Measurements from ENCODE around the gene PAH.

The PAH gene

DNA sequence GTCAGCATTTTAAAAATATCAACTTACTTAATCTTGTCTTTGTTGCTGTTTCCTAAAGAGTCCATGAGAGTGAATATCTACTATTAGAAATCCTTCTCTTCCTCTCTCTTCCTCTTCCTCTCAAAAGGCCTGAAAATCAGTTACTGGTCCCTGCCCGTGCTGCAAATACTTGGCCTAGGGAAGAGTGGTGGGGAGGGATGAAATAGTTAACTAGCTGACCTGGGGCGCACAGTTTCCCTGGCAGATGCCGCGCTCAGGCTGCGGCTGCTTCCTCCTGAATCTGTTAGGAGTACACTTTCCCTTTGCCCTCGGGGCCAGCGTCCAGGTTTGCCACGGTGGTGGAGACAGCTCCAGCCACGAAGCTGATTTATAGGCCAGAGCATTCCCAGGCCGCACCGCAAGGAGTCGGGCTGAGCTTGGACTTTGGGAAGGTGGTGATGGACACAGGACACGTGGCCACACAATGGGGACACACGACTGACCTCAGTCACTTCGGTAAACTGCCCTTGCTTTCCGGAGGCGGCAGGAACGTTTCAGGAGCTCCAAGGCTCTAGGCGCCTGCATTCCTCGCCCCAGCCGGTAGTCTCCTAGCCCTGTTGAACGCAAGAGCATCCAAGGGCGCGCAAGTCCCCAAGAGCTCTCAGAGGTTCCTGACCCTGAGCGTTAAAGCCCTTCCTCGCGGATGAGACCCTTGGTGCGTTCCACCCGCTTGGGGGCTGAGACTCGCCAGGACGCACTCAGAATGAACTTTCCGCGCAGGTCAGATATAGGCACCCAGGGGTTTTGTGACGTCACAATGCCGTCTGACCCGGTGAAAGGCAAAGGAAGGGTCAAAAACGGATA, 33.3 kb upstream of the PAH start:
- DNase-seq (ENCODE audit: low read depth), result no peak

DNA sequence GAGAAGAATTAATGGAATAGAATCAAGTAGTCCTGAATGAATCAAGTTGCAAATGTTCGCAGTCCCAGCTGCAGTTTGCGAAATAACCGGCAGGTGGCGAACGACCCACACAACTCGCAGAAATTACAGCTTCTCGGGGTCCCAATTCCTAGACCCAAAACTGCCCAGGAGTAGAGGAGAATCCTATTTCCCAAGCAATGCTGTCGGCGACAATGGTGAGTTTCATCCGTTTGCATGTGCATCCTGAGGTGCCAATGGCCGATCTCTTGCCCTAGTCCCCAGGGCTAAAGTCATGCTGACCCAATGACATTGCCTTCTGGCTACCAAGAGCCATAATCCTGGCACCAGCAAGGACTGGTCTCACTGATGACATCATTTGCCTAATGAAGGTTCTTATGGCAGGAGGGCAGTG, 31.9 kb upstream of the PAH start:
- DNase-seq (ENCODE audit: low read depth), result peak; percentile 10

DNA sequence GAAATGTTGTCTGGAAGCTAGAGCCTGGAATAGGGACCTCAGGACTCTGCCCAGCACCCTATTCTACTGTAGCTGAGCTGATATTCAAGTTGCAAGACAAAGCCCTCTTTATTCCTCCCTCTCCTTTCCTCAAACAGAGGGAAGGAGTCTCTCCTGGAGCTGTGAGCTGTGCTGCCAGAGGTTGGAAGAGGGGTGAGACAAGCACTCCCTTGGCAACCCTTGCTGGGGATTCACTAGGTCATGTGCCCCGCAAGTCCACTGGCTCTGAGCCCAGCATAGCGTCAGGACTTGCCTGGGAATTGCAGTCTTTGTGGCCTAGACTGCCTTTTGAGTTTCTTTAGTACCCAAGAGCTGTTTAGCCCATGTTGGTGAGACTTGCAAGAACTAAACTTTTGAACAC, 29.0 kb upstream of the PAH start:
- no peak for DNase-seq (ENCODE audit: low read depth)

DNA sequence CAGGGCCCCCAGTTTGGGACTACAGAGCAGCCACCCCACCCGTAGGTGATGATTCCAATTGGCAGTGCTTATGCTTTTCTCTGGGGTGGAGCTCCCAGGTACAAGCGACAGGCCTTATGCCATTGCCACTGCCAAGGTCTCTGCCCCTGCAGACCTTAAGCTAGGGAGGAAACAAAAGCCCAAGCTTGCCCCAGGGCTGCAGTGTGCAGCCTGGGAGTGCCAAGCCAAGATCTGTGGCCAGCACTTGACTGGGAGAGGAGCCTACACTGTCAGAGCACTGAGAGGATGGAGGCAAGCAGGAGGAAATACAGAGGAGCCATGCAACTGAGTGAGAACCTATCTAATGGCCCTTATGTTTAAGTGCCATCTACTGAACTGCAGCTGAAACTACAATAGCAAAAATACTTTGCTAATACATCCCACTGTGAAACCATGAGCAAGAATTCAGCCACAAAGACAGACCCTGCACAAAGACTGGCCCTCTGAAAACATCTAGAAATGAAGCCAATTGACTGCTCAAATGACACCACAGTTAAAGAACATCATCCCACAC, 22.7 kb upstream of the PAH start:
- no peak for DNase-seq (ENCODE audit: low read depth)

DNA sequence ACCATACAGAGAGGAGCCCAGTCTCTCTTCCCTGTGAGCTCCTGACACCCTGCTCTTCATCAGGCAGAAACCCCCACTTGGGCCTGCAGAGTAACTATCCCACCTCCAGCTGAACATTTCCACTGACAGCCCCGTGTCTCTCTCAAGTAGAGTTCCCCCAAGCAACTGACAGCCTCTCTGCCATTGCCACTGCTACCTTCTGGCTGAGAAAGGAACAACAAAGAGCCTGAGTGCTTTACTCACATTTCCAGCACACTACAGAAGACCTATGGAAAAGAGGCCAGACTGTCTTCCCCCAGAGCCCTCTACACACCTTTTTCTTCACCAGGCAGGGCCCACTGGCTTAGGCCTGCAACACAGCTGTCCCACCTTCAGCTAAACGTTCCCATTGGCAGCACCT, 22.0 kb upstream of the PAH start:
- no peak for DNase-seq (ENCODE audit: low read depth)

DNA sequence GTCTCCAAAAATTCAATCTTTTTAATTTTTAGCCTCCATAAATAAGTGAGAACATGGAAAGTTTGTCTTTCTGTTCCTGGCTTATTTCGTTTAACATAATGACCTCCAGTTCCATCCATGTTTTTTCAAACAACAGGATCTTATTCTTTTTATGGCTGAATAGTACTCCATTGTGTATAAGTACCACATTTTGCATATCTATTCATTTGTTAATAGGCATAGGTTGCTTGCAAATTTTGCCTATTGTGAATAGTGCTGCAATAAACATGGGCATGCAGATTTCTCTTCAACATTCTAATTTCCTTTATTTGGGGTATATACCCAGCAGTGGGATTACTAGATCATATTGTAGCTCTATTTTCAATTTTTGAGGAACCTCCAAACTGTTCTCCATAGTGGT, 16.1 kb upstream of the PAH start:
- no peak for DNase-seq (ENCODE audit: low read depth)

DNA sequence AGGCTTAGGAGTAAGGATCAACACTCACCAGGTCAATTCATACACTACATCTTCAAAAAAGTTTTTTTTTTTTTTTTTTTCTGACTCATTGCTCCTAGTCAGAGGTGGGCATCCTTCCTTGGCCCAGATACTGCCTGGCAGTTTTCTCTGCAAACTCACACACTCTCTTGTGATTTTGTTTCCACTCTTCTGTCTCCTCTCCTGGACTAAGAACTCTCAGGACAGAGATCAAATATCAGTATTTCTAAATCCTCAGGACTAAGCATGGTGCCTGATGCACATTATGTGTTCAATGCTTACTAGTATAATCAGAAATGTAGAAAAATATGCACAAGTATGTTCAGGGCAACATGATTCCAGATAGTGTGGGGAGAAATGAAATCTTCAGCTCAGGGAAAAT, 10.2 kb upstream of the PAH start:
- no peak for DNase-seq (ENCODE audit: low read depth)

DNA sequence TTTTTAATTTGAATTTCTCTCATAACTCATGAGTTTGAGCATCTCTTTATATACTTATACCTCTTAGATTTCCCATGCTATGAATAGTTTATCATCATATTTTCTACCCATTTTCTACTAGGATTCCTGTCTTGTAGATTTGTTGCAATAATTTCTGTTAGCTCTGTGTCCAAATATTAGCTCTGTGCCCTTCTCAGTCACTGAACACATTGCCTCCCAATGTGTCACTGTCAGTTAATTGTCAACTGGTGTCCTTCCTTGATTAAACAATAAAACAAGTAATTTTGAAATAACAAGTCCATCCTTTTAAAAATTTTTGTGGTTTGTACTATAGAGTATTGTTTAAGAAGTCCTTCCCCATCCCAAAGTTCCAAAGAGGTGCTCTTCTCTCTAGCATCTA, 4.2 kb upstream of the PAH start:
- no peak for DNase-seq (ENCODE audit: low read depth)

DNA sequence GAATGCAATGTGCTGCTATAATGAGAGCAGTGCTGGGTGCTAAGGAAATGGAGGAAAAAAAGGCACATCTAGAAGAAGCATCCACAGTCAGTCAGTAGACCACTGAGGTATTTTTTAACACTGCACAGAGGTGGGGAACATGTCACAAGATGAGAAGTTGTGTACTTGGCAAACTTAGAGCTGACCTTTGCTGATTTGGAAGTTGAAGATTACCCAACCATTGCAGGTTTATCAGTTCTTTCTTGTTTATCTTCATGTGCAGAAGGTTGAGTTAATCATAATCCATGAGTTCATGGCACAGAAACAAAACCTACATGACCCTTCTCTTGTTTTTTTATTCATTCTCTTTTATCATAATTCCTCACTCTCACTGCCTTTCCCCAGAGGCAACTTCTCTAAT, 3.2 kb upstream of the PAH start:
- no peak for DNase-seq (ENCODE audit: low read depth)

DNA sequence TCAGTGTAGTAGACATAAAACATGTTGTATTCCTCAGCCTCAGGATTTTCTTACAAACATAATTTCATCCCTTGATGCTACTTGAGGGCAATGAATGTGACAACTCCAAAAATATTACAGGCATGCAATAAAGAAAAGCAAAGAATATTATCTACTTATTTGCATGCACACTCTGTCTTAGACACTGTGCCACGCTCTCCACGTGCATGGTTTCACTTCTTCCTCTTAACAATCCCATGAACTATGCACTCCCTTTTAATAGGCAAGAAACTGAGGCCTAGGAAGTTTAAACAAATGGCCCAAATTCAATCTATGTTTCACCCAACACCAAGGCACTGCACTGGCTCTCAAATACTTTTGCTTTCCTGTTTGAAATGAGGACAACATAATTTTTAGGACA, 1.8 kb upstream of the PAH start:
- DNase-seq (ENCODE audit: low read depth), result no peak

DNA sequence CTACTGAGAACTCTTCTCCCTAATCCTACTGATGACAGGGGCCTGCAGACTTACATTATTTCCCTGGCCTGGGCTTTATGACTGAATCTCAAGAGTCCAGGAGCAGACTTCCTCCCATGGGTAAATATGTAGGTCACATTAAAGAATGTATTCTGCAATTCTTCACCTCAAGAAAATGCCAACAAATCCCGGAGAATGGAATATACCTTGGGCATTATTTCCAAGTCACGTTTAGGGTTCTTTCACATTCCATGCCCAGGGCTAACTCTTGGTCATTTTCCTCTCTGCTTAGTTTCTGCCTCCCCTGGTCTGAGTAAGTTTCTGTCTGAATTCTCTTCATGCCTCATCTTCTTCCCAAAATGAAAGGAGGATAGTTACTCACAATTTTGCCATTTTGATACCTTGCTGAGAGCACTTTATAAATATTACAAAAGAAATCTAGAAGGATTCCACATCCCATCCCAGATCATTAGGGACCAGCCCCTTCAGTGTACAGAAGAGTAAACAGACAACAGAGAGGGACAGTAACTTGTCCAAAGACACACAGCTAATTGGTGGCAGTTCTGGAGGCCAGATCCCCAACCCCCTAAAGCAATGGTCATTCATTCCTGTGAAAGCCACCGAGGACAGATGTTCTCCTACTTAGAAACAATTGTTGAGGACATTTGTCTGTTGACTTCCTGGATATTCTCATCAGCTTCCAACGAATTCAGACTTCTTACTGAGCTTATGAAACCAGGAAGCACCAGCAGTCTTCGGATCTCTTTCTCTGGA, 605 bp downstream of the PAH start:
- no peak for DNase-seq (ENCODE audit: low read depth)

DNA sequence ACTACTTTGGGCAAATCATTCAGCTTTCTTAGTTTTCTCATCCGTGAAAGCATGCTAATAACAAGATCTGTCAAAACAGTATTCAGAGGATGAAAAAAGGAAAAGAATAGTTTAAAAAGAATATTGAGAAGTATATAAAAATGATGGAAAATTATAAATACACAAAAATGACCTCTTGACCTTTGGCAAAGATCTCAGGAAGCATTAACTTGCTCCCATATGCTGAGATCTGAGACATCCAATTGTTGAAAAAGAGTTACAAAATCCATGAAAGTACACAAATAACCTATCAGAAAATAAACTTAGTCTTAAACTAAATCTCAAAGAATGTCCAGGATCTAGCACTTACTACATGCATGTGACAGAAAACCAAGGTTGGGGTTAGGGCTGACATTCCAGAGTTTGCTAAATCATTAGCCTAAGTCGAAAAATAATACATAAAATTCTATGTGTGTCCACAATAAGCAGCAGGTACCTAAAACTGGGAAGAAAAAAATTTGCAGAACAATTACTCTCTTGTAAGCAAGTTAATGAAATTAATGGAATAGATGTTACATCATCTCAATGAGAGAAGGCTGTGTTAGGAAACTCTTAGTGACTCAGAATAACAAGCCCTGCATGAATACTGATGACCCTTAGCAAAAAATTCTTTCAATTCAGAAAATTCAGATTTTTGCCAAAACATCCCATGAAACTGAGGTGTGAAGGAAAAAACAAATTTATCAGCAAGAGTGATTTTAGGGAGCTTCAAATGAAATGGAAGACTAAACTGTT, 3.4 kb downstream of the PAH start:
- DNase-seq (ENCODE audit: low read depth), result no peak

DNA sequence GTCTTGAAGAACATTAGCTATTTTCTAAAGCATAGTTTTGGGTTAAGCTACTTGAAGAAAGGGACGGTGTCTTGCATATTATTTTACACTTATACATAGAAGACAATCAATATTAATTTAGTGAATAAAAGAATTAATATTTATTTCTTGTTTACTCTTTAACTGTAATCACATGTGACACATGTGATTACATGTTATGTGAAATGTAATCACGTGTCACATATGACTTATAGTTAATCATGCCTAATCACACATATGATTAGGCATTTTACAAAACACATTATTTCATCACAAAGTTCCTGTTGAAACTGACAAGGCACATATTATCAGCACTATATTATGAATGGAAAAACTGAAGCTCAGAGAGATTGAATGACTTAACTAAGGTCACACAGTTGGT, 4.8 kb downstream of the PAH start:
- DNase-seq (ENCODE audit: low read depth), result no peak

DNA sequence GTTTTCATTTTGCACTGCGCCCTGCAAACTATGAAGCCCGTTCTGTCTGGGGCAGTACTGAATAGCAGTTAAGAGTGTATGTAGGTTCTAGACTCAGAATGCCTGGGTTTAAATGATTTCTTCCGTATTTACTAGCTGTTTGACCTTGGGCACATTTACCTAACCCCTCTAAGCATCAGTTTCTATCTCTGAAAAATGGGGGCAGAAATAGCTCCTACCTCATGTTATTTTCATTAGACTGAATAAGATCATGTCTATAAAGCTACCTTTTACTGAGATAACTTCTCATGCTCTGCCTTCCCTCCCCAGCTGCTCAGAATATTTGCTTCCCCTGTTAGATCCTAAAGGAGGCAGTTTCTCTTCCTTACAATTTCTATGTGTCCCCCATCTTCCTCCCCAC, 5.7 kb downstream of the PAH start:
- no peak for DNase-seq (ENCODE audit: low read depth)

DNA sequence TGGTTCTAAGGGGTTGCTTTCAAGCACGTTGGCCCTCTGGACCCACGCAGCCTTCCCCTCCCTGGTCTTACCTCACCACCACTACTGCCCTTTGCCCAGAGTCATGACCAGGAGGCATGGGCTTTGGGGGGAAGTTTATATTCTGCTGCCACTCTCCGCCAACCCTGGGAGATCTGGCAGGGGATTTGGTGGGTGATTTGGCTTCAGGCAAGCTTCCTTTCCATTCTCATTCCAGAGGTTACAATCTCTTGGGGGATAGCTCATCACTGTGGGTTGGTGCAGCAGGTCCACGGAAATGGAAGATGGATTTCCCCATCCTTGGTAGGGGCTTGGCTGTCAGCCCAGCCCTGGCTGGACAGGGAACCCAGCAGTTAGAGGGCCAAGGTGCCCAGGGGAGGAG, 6.3 kb downstream of the PAH start:
- DNase-seq (ENCODE audit: low read depth), result no peak

DNA sequence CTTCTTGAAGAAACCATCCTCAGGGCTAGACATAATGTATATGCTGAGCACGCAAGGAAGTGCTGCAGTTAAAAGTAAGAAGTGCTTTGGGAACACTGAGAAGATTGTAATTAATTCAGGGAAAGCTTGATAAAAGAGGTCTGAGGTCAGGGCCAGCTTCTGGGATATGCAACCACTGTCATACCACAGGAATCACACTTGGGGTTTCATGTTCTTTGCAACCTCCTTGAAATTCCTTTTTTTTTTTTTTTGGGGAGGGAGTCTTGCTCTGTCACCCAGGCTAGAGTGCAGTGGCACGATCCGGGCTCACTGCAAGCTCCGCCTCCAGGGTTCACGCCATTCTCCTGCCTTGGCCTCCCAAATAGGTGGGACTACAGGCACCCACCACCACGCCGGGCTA, 6.9 kb downstream of the PAH start:
- DNase-seq (ENCODE audit: low read depth), result no peak

DNA sequence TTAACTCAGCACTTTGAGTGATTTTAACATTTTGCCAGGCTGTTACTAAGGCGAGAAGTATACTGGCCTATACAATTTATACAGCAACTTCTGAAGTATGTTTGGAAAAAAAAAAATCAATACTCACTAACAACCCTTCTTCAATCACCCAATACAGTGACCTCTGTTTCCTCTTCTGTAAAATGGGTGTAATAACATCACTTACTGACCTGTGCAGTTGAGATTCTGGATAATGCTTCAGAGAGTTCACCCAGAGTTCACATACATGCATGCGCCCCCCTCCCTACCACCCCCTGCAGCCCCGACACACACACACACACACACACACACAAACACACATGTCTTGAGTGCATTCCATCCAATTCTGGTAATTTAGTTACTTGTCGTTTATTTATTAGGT, 9.1 kb downstream of the PAH start:
- no peak for DNase-seq (ENCODE audit: low read depth)

DNA sequence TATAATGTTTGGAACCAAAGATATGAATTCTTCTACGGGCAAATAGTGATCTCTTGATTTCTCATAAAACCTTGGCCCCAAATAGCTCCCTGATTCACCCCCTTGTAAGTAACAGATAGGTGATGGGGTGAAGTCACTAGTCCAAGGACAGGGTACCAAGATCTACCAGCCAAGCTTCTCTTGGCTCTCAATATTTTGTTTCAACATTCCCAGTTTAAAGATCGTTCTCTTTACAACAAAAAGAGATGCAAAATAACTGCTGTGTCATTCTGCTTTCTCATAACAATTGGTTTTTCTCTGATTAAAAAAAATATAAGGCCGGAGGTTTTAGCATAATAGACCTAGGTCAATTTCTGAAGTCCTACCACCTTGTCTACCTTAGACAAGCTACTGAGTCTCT, 11.8 kb downstream of the PAH start:
- no peak for DNase-seq (ENCODE audit: low read depth)

DNA sequence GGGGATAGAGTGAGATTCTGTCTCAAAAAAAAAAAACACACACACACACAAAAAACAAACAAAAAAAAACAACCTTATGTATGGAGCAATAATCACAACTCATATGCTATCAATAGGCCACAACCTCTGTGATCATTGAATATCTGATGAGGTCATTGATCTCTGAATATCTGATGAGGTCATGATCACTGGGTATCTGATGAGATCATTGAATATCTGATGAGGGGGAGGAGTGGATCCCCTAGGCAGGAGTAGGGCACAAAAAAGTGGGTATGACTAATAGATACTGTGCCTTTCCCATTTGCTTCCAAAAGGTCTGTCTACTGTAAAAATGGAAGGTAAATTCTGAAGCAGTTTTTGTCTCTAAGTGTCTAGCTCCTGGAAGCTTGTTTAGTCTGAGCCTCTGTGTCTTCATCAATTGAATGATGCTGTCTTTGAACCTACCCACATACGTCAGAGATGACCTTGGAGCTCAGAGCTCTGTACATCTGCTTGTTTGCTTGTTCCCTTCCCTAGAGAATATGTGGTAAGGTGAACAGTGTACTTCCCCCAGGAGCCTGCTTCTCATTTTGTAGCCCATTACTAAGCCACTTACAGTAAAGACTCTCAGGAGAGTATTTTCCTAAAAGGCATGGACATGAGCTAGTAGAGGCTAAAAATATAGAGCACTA, 13.6 kb downstream of the PAH start:
- no peak for DNase-seq (ENCODE audit: low read depth)

DNA sequence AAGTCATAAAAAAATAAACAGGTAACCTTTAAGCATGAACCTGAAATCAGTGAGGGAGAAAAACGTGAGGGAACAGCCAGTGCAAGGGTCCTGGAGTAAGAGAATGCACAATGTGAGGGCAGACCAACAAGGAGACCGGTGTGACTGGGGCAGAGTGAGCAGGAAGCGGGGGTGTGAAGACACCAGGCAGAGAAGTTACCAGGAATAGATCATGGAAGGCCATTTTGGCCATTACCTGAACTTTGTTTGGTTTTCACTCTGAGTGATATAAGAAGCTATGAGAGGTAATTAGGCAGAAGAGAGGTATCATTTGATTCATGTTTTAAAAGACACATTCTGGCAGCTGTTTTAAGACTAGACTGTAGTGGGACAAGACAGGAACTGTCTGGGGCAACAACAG, 15.0 kb downstream of the PAH start:
- no peak for DNase-seq (ENCODE audit: low read depth)

DNA sequence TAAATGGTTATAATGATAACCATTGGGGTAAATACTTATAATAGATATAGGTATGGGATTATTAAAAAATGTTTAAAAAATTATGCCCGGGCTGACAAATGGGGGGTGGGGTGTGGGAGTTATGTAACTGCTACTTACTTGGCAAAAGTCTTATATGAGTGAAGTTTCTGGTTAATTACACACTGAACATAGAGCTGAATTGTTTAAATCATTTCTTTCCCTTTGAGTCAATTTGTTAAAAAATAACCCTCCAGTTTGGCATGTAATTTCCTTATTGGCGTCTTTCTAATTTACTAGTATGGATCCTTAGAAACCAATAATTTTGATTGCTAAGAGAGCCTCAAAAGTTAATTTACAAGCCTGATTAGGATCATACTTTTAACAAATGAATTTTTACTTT, 16.7 kb downstream of the PAH start:
- no peak for DNase-seq (ENCODE audit: low read depth)

DNA sequence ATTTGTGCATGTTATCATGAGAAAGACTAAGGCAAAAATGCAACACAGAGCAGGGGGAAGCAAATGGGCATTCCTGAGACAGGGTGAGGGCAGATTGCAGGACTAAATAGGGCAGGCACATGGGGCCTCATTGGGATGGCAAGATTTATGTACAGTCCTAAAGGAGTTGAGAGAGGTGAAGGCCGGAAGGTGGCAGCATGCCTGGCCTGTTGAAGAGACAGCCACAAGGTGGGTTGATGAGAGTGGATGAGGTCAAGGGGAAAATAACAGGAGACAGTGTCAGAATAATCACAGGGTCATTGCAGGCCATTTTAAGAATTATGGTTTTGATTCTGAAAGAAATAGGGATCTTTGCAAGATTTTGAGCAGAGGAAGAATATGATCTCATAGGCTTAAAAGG, 21.0 kb downstream of the PAH start:
- no peak for DNase-seq (ENCODE audit: low read depth)
